UCSD-AML1 (cell line): ENCODE results near the gene FAM117B.

Source experiments
- DNase-seq: peaks from one replicate; lab custom pipeline; 2025; ENCODE audit not compliant: unreplicated experiment; lab: John Stamatoyannopoulos, UW

Gene FAM117B

GRCh38 chr2:202808754-202809153 is 174.0 kb downstream of the FAM117B start:
- no peak for DNase-seq

- DNase-seq: no peak
Measured at GRCh38 chr2:202813387-202813786, 178.6 kb downstream of the FAM117B start.

GRCh38 chr2:202814226-202814625 is 179.5 kb downstream of the FAM117B start:
- no peak for DNase-seq

GRCh38 chr2:202815548-202816360 is 181.0 kb downstream of the FAM117B start:
- DNase-seq: no peak

- DNase-seq: no peak
Measured at GRCh38 chr2:202817771-202818170, 183.0 kb downstream of the FAM117B start.

GRCh38 chr2:202818321-202818720 is 183.6 kb downstream of the FAM117B start:
- DNase-seq: no peak
